ENCODE results near the gene PREPL. TPM values are rescaled to one million over a fixed set of nuclear protein-coding genes. Genes with fewer than 3 reads are reported as not detected.

Gene PREPL
- total RNA-seq, 8 experiments from 2014 or later = 49.6 to 168 (median 101) TPM

DNA sequence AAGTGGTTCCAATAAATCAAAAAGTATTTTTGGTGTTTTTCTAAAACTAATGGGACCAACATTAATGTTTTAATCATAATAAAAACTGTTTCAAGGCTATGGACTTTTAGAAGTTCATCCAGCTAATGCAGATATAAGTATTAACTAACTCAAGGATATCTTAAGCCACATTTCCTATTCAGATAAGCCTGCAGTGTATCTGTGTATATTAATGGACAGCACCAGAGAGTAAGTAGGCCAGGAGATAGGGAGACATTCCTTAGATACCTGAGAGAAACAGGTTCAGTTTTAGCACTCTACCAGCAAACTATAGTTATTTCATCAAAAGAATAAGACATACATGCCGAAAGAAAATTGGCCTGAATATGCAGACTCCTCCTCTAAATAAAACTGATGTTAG lies 27.3 kb downstream of the PREPL start:
- 80 to 100% (median 94%) methylated on average over 1 of the region's 1 CpG; no CpG with 5 or more reads in 2 of the 10 experiments for WGBS, 10 experiments
- no peaks in the 10 kb centered on the region for H3K4me1 ChIP-seq (replicated peaks in 1 of 2)
- no peak for ATAC-seq (replicated peaks in 6 of 8)
- in situ Hi-C loops (cut with MboI; ENCODE audit: low pct_unique_long_range_greater_than_20kb in 2 of 9, low sequenced_read_pairs in 9 of 9, unreplicated experiment in 9 of 9) = no loop called here
- no peak overlapping the region for H3K27ac ChIP-seq
- no peak overlapping the region for H3K4me3 ChIP-seq

DNA sequence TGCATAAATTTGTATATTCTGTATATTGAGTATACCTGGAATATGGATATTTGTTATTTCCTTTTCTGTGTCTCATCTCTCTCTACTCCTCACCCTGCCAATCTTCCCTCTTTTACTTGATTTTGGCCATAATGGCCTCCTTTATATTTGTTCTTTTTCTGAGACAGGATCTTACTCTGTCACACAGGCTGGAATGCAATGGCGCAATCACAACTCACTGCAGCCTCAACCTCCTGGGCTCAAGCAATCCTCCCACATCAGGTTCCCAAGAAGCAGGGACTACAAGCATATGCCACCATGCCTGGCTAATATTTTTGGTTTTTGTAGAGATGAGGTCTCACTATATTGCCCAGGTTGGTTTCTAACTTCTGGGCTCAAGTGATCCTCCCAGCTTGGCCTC lies 30.5 kb downstream of the PREPL start:
- Histone ChIP-seq H3K4me3 (no peak overlapping the region), H3K27ac (no peak overlapping the region), H3K4me1 (replicated peaks in 1 of 2) (no peaks in the 10 kb centered on the region)
- in situ Hi-C loops (cut with MboI; ENCODE audit: low pct_unique_long_range_greater_than_20kb in 2 of 9, low sequenced_read_pairs in 9 of 9, unreplicated experiment in 9 of 9) = no loop called here
- WGBS, 10 experiments = 67 to 100% (median 92%) methylated on average over 1 of the region's 1 CpG; no CpG with 5 or more reads in 4 of the 10 experiments
- no peak for ATAC-seq (replicated peaks in 6 of 8)

- ATAC-seq (replicated peaks in 6 of 8) = no peak
- in situ Hi-C loops (cut with MboI; ENCODE audit: low pct_unique_long_range_greater_than_20kb in 2 of 9, low sequenced_read_pairs in 9 of 9, unreplicated experiment in 9 of 9) = no loop called here
- H3K4me1 ChIP-seq (replicated peaks in 1 of 2) = no peaks in the 10 kb centered on the region
- no peak overlapping the region for H3K27ac ChIP-seq
- 88 to 100% (median 100%) methylated on average over 1 to 2 of the region's 2 CpGs; no CpG with 5 or more reads in 1 of the 10 experiments for WGBS, 10 experiments
- H3K4me3 ChIP-seq = no peak overlapping the region
These were observed 32.0 kb downstream of the PREPL start for GRCh38 chr2:44329343-44329742.

DNA sequence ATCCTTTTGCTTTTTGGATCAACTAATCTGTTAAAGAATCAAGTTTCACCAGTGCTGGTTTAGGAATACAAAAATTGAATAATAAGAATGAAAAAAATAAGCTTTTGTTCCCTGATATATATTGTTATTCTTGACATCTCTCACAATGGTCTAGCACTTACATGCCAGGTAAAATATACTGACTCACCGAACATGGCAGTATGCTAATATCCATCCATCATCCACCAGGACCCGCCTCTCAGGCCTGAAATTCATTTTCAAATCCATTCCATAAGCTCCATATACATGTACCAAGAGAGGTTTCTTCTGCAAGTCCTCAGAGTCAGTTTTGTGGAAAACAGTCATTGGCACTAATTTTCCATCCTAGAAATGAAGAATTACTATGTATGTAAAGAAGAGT lies 32.5 kb downstream of the PREPL start:
- H3K4me3 ChIP-seq = no peak overlapping the region
- peak in 2 of 8 experiments; percentile 30 to 62 for ATAC-seq (replicated peaks in 6 of 8)
- H3K4me1 ChIP-seq (replicated peaks in 1 of 2) = no peaks in the 10 kb centered on the region
- WGBS, 10 experiments = 24 to 92% (median 72%) methylated on average over 1 to 2 of the region's 2 CpGs; no CpG with 5 or more reads in 4 of the 10 experiments
- in situ Hi-C loops (cut with MboI; ENCODE audit: low pct_unique_long_range_greater_than_20kb in 2 of 9, low sequenced_read_pairs in 9 of 9, unreplicated experiment in 9 of 9) = no loop called here
- no peak overlapping the region for H3K27ac ChIP-seq

GRCh38 chr2:44326548-44327264 lies 34.6 kb downstream of the PREPL start:
- no peak for ATAC-seq (replicated peaks in 6 of 8)
- Histone ChIP-seq H3K27ac (no peak overlapping the region), H3K4me1 (replicated peaks in 1 of 2) (no peaks in the 10 kb centered on the region), H3K4me3 (no peak overlapping the region)
- WGBS, 10 experiments = 77 to 96% (median 90%) methylated on average over 2 to 13 of the region's 13 CpGs; no CpG with 5 or more reads in 1 of the 10 experiments
- in situ Hi-C loops (cut with MboI; ENCODE audit: low pct_unique_long_range_greater_than_20kb in 2 of 9, low sequenced_read_pairs in 9 of 9, unreplicated experiment in 9 of 9) = no loop called here

- in situ Hi-C loops (cut with MboI; ENCODE audit: low pct_unique_long_range_greater_than_20kb in 2 of 9, low sequenced_read_pairs in 9 of 9, unreplicated experiment in 9 of 9) = no loop called here
- H3K4me3 ChIP-seq = no peak overlapping the region
- H3K4me1 ChIP-seq (replicated peaks in 1 of 2) = no peaks in the 10 kb centered on the region
- 50 to 95% (median 86%) methylated on average over 1 to 4 of the region's 4 CpGs for WGBS, 10 experiments
- ATAC-seq (replicated peaks in 6 of 8) = no peak
- H3K27ac ChIP-seq = no peak overlapping the region
These were observed 35.4 kb downstream of the PREPL start for GRCh38 chr2:44325897-44326296.

- no peak overlapping the region for H3K27ac ChIP-seq
- ATAC-seq (replicated peaks in 6 of 8) = peak in 3 of 8 experiments; percentile 31 to 97 (median 97)
- no peak overlapping the region for H3K4me3 ChIP-seq
- H3K4me1 ChIP-seq (replicated peaks in 1 of 2) = no peaks in the 10 kb centered on the region
- WGBS, 10 experiments = 50 to 100% (median 83%) methylated on average over 1 of the region's 1 CpG; no CpG with 5 or more reads in 3 of the 10 experiments
- in situ Hi-C loops (cut with MboI; ENCODE audit: low pct_unique_long_range_greater_than_20kb in 2 of 9, low sequenced_read_pairs in 9 of 9, unreplicated experiment in 9 of 9) = no loop called here
These were observed 36.3 kb downstream of the PREPL start for GRCh38 chr2:44324971-44325426.

DNA sequence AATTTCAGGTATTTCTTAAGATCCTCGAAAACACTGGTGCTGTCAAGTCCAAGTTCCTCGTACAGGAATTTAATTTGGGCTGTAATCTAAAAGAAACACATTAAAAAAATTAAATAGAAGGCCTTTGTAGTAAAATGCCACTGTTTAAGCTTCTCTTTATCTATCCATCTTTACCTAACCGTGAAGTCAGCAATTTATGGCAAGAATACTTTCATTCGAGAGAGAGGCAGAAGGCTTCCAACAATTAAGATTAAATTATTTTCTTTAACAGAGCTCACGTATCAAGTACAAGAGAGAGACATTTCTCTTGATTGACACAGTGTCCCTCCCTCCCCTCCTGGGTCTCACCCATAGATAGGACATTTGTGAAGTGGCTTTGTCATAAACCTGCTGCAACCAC lies 39.9 kb downstream of the PREPL start:
- Histone ChIP-seq H3K4me1 (replicated peaks in 1 of 2) (no peaks in the 10 kb centered on the region), H3K4me3 (no peak overlapping the region), H3K27ac (no peak overlapping the region)
- WGBS, 10 experiments = 87 to 96% (median 90%) methylated on average over 3 to 5 of the region's 5 CpGs; no CpG with 5 or more reads in 1 of the 10 experiments
- in situ Hi-C loops (cut with MboI; ENCODE audit: low pct_unique_long_range_greater_than_20kb in 2 of 9, low sequenced_read_pairs in 9 of 9, unreplicated experiment in 9 of 9) = no loop called here
- no peak for ATAC-seq (replicated peaks in 6 of 8)

- Histone ChIP-seq H3K4me3 (no peak overlapping the region), H3K4me1 (replicated peaks in 1 of 2) (no peaks in the 10 kb centered on the region), H3K27ac (no peak overlapping the region)
- no peak for ATAC-seq (replicated peaks in 6 of 8)
- in situ Hi-C loops (cut with MboI; ENCODE audit: low pct_unique_long_range_greater_than_20kb in 2 of 9, low sequenced_read_pairs in 9 of 9, unreplicated experiment in 9 of 9) = no loop called here
- 60 to 100% (median 81%) methylated on average over 1 of the region's 1 CpG; no CpG with 5 or more reads in 2 of the 10 experiments for WGBS, 10 experiments
These were observed 40.5 kb downstream of the PREPL start for GRCh38 chr2:44320832-44321231.

- no peak overlapping the region for H3K4me3 ChIP-seq
- H3K4me1 ChIP-seq (replicated peaks in 1 of 2) = no peaks in the 10 kb centered on the region
- in situ Hi-C loops (cut with MboI; ENCODE audit: low pct_unique_long_range_greater_than_20kb in 2 of 9, low sequenced_read_pairs in 9 of 9, unreplicated experiment in 9 of 9) = no loop called here
- H3K27ac ChIP-seq = no peak overlapping the region
- no peak for ATAC-seq (replicated peaks in 6 of 8)
These were observed 45.3 kb downstream of the PREPL start for GRCh38 chr2:44315945-44316344.

- ATAC-seq (replicated peaks in 6 of 8) = peak in 2 of 8 experiments; percentile 73 to 83
- in situ Hi-C loops (cut with MboI; ENCODE audit: low pct_unique_long_range_greater_than_20kb in 2 of 9, low sequenced_read_pairs in 9 of 9, unreplicated experiment in 9 of 9) = no loop called here
- no peak overlapping the region for H3K27ac ChIP-seq
- no peaks in the 10 kb centered on the region for H3K4me1 ChIP-seq (replicated peaks in 1 of 2)
- no peak overlapping the region for H3K4me3 ChIP-seq
These were observed 46.9 kb downstream of the PREPL start for GRCh38 chr2:44314362-44314761.

GRCh38 chr2:44310287-44310686 lies 51.0 kb downstream of the PREPL start:
- Histone ChIP-seq H3K4me3 (no peak overlapping the region), H3K27ac (no peak overlapping the region), H3K4me1 (replicated peaks in 1 of 2) (no peaks in the 10 kb centered on the region)
- 80 to 100% (median 100%) methylated on average over 1 of the region's 1 CpG; no CpG with 5 or more reads in 1 of the 10 experiments for WGBS, 10 experiments
- in situ Hi-C loops (cut with MboI; ENCODE audit: low pct_unique_long_range_greater_than_20kb in 2 of 9, low sequenced_read_pairs in 9 of 9, unreplicated experiment in 9 of 9) = no loop called here
- no peak for ATAC-seq (replicated peaks in 6 of 8)

DNA sequence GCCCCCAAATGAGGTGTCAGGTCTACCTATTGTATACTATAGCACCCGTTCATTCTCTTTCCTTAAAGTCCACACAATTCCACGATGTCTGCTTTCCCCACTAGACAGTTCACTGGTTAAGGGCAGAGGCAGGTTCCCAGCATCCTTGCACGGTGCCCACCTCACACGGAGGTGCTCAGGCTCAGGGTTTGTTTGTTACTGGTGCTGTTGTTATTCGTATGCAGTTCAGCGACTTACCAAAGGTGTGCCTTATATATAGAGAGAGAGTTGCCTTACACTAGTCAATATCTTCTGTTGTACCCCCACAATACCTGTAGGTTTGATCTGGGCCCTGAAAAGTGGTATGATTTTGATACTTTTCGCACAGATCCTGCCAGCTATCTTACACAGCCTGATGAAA lies 55.4 kb downstream of the PREPL start:
- H3K4me1 ChIP-seq (replicated peaks in 1 of 2) = no peaks in the 10 kb centered on the region
- ATAC-seq (replicated peaks in 6 of 8) = no peak
- no peak overlapping the region for H3K4me3 ChIP-seq
- H3K27ac ChIP-seq = no peak overlapping the region
- in situ Hi-C loops (cut with MboI; ENCODE audit: low pct_unique_long_range_greater_than_20kb in 2 of 9, low sequenced_read_pairs in 9 of 9, unreplicated experiment in 9 of 9) = no loop called here
- WGBS, 10 experiments = 56 to 93% (median 86%) methylated on average over 2 to 7 of the region's 7 CpGs; no CpG with 5 or more reads in 4 of the 10 experiments

DNA sequence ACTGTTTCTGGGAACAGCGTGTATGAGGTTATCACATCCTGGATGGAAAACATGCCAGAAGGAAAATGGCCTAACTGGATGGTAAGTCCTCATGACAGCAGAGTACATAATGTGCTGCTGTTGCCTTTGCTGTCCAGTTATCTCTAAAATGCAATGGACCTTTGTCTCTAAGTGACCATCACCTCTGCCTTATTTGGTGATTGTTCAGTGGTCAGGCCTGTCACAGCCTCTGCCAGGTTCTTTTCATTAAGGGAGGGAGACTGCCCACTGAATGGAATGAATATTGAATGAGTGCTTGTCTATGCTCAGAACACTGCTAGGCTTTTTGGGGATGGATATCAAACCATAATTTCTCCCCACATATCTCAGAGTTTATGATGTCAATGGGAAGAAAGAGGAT lies 57.0 kb downstream of the PREPL start:
- in situ Hi-C loops (cut with MboI; ENCODE audit: low pct_unique_long_range_greater_than_20kb in 2 of 9, low sequenced_read_pairs in 9 of 9, unreplicated experiment in 9 of 9) = no loop called here
- Histone ChIP-seq H3K27ac (no peak overlapping the region), H3K4me3 (no peak overlapping the region), H3K4me1 (replicated peaks in 1 of 2) (peaks cover 0 to 4% of the 10 kb centered on the region in 2 donors)
- WGBS, 10 experiments = 17 to 100% (median 100%) methylated on average over 1 of the region's 1 CpG; no CpG with 5 or more reads in 5 of the 10 experiments
- no peak for ATAC-seq (replicated peaks in 6 of 8)
